HCT116 (cell line): ENCODE data around the gene MED12. TPM values are rescaled to one million over a fixed set of nuclear protein-coding genes. Genes with fewer than 3 reads are reported as not detected.

ENCODE experiments used
- ATAC-seq: fragments of 200-7000 bp; cut with Tn5 transposase; 2 replicates; pipeline ENCODE4 v1.9.1; 2020; ENCODE audit warnings: mild to moderate bottlenecking, moderate library complexity
- BruUV-seq: library from RNA; stranded (reverse); fragments of 400-500 nt; replicated peaks from 2 replicates; lab custom pipeline; 2021; lab: Mats Ljungman, UMichigan
- CTCF ChIA-PET: fragments of 300-600 bp; sonication (Branson Sonifier 250); formaldehyde crosslinking; loops from one replicate; lab custom pipeline; 2021; ENCODE audit warnings: antibody characterized with exemption; lab: Charles Lee
- POLR2A ChIA-PET: fragments of 300-600, 350-600 bp; sonication (Branson Sonifier 250); formaldehyde crosslinking; loops from one replicate; lab custom pipeline; 2021; ENCODE audit warnings: antibody characterized with exemption; lab: Charles Lee
- RAD21 ChIA-PET, 2 experiments: fragments of 300-600 bp; sonication (Branson Sonifier 250); formaldehyde crosslinking; loops; one replicate each; lab custom pipeline; 2023; ENCODE audit warnings: low total read pairs in 2 of 2; ENCODE audit not compliant: uncharacterized antibody in 2 of 2, unreplicated experiment in 2 of 2, low non-redundant PET in 1 of 2; lab: Charles Lee
- DNase-seq: peaks from one replicate; pipeline ENCODE4 v3.0.0-alpha.2; 2010; ENCODE audit warnings: low read depth, low spot score
- H2AFZ ChIP-seq: fragments of 200-600 bp; shearing (Covaris generic), sonication (generic); 2 replicates; pipeline ENCODE4 v1.6.1; 2017; ENCODE audit warnings: low read depth, mixed run types, mixed read lengths, antibody characterized with exemption, low read length; ENCODE audit not compliant: poor library complexity, severe bottlenecking
- H3K27ac ChIP-seq: 2 replicates; pipeline ENCODE4 v1.5.1; 2012; ENCODE audit warnings: low read depth, low read length
- H3K27me3 ChIP-seq: fragments of 200-600 bp; sonication (generic); 2 replicates; pipeline ENCODE4 v1.6.1; 2016; ENCODE audit warnings: mixed run types, low read length, mixed read lengths; ENCODE audit not compliant: insufficient read depth
- H3K36me3 ChIP-seq, 2 experiments: fragments of 200-500 bp in 1 of 2; fragments of 200-600 bp in 1 of 2; sonication (Bioruptor generic) in 1 of 2; sonication (generic) in 1 of 2; 2 replicates each; pipeline versions ENCODE4 v1.5.1 to v1.6.1; 2014 to 2016; ENCODE audit warnings: low read length in 2 of 2, inconsistent platforms in 1 of 2, mixed read lengths in 1 of 2, mixed run types in 1 of 2; ENCODE audit not compliant: insufficient read depth in 2 of 2, control insufficient read depth in 1 of 2
- H3K4me1 ChIP-seq, 2 experiments: fragments of 200-600 bp in 1 of 2; sonication (generic) in 1 of 2; 2 replicates each; pipeline versions ENCODE4 v1.5.1 to v1.6.1; 2012 to 2017; ENCODE audit warnings: low read length in 2 of 2, inconsistent platforms in 1 of 2, mild to moderate bottlenecking in 1 of 2, mixed read lengths in 1 of 2, mixed run types in 1 of 2, moderate library complexity in 1 of 2; ENCODE audit not compliant: insufficient read depth in 2 of 2, control insufficient read depth in 1 of 2
- H3K4me2 ChIP-seq: fragments of 200-600 bp; sonication (generic); 2 replicates; pipeline ENCODE4 v1.6.1; 2017; ENCODE audit warnings: mixed run types, low read length, mixed read lengths
- H3K4me3 ChIP-seq, 2 experiments: fragments of 200-600 bp in 1 of 2; sonication (generic) in 1 of 2; replicated peaks in 1 of 2; 2 replicates each; pipeline ENCODE4 v1.5.1; 2011 to 2016; ENCODE audit warnings: low read length in 2 of 2, control low read depth in 1 of 2, low read depth in 1 of 2, mild to moderate bottlenecking in 1 of 2, mixed read lengths in 1 of 2, mixed run types in 1 of 2
- H3K79me2 ChIP-seq: fragments of 200-600 bp; sonication (generic); 2 replicates; pipeline ENCODE4 v1.6.1; 2017; ENCODE audit warnings: mild to moderate bottlenecking, mixed run types, low read length, moderate library complexity, mixed read lengths; ENCODE audit not compliant: insufficient read depth
- H3K9ac ChIP-seq: fragments of 200-600 bp; sonication (generic); 2 replicates; pipeline ENCODE4 v1.6.1; 2016; ENCODE audit warnings: low read length, mixed read lengths
- H3K9me2 ChIP-seq: fragments of 200-600 bp; sonication (generic), shearing (Covaris generic); 2 replicates; pipeline ENCODE4 v1.6.1; 2017; ENCODE audit warnings: mixed run types, mild to moderate bottlenecking, moderate library complexity; ENCODE audit not compliant: insufficient read depth
- H3K9me3 ChIP-seq, 2 experiments: fragments of 200-500 bp in 1 of 2; fragments of 200-600 bp in 1 of 2; sonication (Bioruptor generic) in 1 of 2; sonication (generic) in 1 of 2; 2 replicates each; pipeline ENCODE4 v1.6.1; 2014 to 2017; ENCODE audit warnings: low read length in 2 of 2, mixed read lengths in 2 of 2, inconsistent platforms in 1 of 2, low read depth in 1 of 2, mild to moderate bottlenecking in 1 of 2, mixed run types in 1 of 2, moderate library complexity in 1 of 2; ENCODE audit not compliant: control insufficient read depth in 1 of 2, insufficient read depth in 1 of 2
- H4K20me1 ChIP-seq: fragments of 200-600 bp; sonication (generic), shearing (Covaris generic); 2 replicates; pipeline ENCODE4 v1.6.1; 2017; ENCODE audit warnings: mixed run types, mild to moderate bottlenecking, moderate library complexity; ENCODE audit not compliant: insufficient read depth
- ATF3 ChIP-seq: IDR thresholded peaks from 2 replicates; pipeline ENCODE4 v1.6.1; 2012
- CBX3 ChIP-seq: IDR thresholded peaks from 2 replicates; pipeline ENCODE4 v1.6.1; 2012; ENCODE audit warnings: low read depth
- CEBPB ChIP-seq: IDR thresholded peaks from 2 replicates; pipeline ENCODE4 v1.6.1; 2012; ENCODE audit warnings: low read depth
- CTCF ChIP-seq, 3 experiments: fragments of 200-600 bp in 1 of 3; sonication (generic) in 1 of 3; IDR thresholded peaks in 2 of 3; conservative IDR thresholded peaks in 1 of 3; 2 replicates each; pipeline ENCODE4 v1.5.1; 2012 to 2017; ENCODE audit warnings: low read depth in 2 of 3, low read length in 2 of 3, antibody characterized with exemption in 1 of 3, borderline replicate concordance in 1 of 3, control low read depth in 1 of 3, mild to moderate bottlenecking in 1 of 3, mixed read lengths in 1 of 3, mixed run types in 1 of 3, moderate library complexity in 1 of 3; ENCODE audit not compliant: insufficient read depth in 1 of 3
- EGR1 ChIP-seq: IDR thresholded peaks from 2 replicates; pipeline ENCODE4 v1.6.1; 2012; ENCODE audit warnings: low read depth
- ELF1 ChIP-seq: IDR thresholded peaks from 2 replicates; pipeline ENCODE4 v1.6.1; 2012; ENCODE audit warnings: low read depth, borderline replicate concordance
- FOSL1 ChIP-seq: IDR thresholded peaks from 2 replicates; pipeline ENCODE4 v1.6.1; 2012; ENCODE audit warnings: low read depth
- MAX ChIP-seq: IDR thresholded peaks from 2 replicates; pipeline ENCODE4 v1.6.1; 2012
- POLR2A ChIP-seq: IDR thresholded peaks from 2 replicates; pipeline ENCODE4 v1.7.0; 2011; ENCODE audit warnings: borderline replicate concordance; ENCODE audit not compliant: insufficient read depth, insufficient read length; ENCODE audit errors: extremely low read depth
- POLR2AphosphoS5 ChIP-seq: IDR thresholded peaks from 2 replicates; pipeline ENCODE4 v1.6.1; 2011; ENCODE audit warnings: mild to moderate bottlenecking, low read depth, low read length, moderate library complexity
- SIN3A ChIP-seq: IDR thresholded peaks from 2 replicates; pipeline ENCODE4 v1.6.1; 2012; ENCODE audit warnings: low read depth
- SP1 ChIP-seq: IDR thresholded peaks from 2 replicates; pipeline ENCODE4 v1.6.1; 2012; ENCODE audit warnings: low read depth
- TCF7L2 ChIP-seq: IDR thresholded peaks from 2 replicates; pipeline ENCODE4 v1.7.0; 2011; ENCODE audit warnings: borderline replicate concordance, inconsistent platforms; ENCODE audit not compliant: insufficient read depth, insufficient read length; ENCODE audit errors: extremely low read depth
- YY1 ChIP-seq: IDR thresholded peaks from 2 replicates; pipeline ENCODE4 v1.6.1; 2011; ENCODE audit warnings: low read length, low read depth, moderate library complexity, mild to moderate bottlenecking; ENCODE audit not compliant: insufficient replicate concordance; ENCODE audit errors: extremely low read depth
- ZBTB33 ChIP-seq: IDR thresholded peaks from 2 replicates; pipeline ENCODE4 v1.6.1; 2011; ENCODE audit warnings: mild to moderate bottlenecking, low read length, moderate library complexity; ENCODE audit not compliant: insufficient replicate concordance; ENCODE audit errors: extremely low read depth
- ZFX ChIP-seq: fragments of 450-650 bp; IDR thresholded peaks from 2 replicates; pipeline ENCODE4 v1.6.1; 2017
- intact Hi-C: fragments of 100-400 bp; cut with micrococcal nuclease; formaldehyde crosslinking; loops from 2 replicates; pipeline ENCODE4 v1.10.0; 2022
- total RNA-seq: library from RNA; stranded (reverse); gene quantifications from one replicate; pipeline ENCODE4 v1.2.1, GENCODE V29; 2021; ENCODE audit not compliant: unreplicated experiment

Gene MED12
- total RNA-seq, 1 experiment from 2014 or later, result 32.8 TPM

DNA sequence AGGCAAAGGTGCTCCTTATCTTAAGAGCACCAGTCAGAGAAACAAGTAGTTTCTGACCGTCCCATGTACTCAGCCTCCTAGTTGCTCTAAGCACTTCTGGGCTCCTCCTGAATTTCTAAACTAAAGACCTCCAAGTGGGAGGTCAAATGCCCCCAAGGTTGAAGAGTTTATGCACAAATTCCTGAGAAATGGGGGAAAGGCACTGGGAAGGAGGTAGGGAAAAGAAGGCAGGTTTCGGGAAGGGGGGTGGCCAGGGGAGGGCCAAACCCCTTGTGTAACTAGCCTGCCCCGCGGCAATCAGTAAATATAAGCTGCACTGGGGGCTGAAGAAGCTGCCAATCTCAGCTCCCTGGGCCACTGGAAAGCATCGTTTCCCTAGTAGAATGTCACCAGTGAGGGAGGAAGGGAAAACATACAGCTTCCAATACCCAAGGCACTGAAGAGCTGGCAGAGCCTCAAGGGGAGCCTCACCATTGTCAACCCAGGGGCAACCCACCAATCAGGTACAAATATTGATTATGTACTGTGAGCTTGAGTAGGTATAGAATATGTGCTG is 19.4 kb upstream of the MED12 start:
- ATAC-seq, result no peak
- intact Hi-C loops, result loop anchor here (5.0 kb wide), 1 partner anchor 78 kb away; no protein-coding TSS in a partner anchor
- peaks cover 0 to 14% of the 10 kb centered on the region in 2 experiments; a peak in 2 of 4 replicates for H3K4me1 ChIP-seq
- H3K4me3 ChIP-seq, result no peak overlapping the region
- POLR2A ChIA-PET, result no interaction called here
- no peak overlapping the region for H2AFZ ChIP-seq
- H4K20me1 ChIP-seq, result no peaks in the 10 kb centered on the region
- H3K79me2 ChIP-seq, result no peaks in the 10 kb centered on the region
- DNase-seq, result no peak
- BruUV-seq, result no TSS peak
- no peaks in the 10 kb centered on the region for H3K9me3 ChIP-seq
- no peak overlapping the region for H3K27ac ChIP-seq
- H3K9ac ChIP-seq, result no peak overlapping the region
- TF ChIP-seq ZFX (no peak), EGR1 (no peak), FOSL1 (no peak)
- TF ChIP-seq, all 23 proteins: peak for 0
- ChIA-PET RAD21 (no interaction called here), CTCF (no interaction called here)
- Histone ChIP-seq H3K36me3 (no peaks in the 10 kb centered on the region), H3K9me2 (no peaks in the 10 kb centered on the region), H3K27me3 (no peaks in the 10 kb centered on the region), H3K4me2 (no peak overlapping the region)

- no peaks in the 10 kb centered on the region for H3K36me3 ChIP-seq
- CTCF ChIA-PET, result no interaction called here
- BruUV-seq, result no TSS peak
- ATAC-seq (no peak), DNase-seq (no peak)
- no peak overlapping the region for H2AFZ ChIP-seq
- H3K79me2 ChIP-seq, result no peaks in the 10 kb centered on the region
- H3K9ac ChIP-seq, result no peak overlapping the region
- H3K27ac ChIP-seq, result no peak overlapping the region
- H3K4me1 ChIP-seq, result peaks cover 0 to 14% of the 10 kb centered on the region in 2 experiments; a peak in 2 of 4 replicates
- intact Hi-C loops, result loop anchor here (5.0 kb wide), 1 partner anchor 78 kb away; no protein-coding TSS in a partner anchor
- RAD21 ChIA-PET, result no interaction called here
- no peaks in the 10 kb centered on the region for H4K20me1 ChIP-seq
- H3K9me2 ChIP-seq, result no peaks in the 10 kb centered on the region
- no peaks in the 10 kb centered on the region for H3K9me3 ChIP-seq
- H3K27me3 ChIP-seq, result no peaks in the 10 kb centered on the region
- TF ChIP-seq YY1 (no peak), SIN3A (no peak), EGR1 (no peak), FOSL1 (no peak), POLR2AphosphoS5 (no peak), ZBTB33 (no peak), ELF1 (no peak), ZFX (no peak), CBX3 (no peak), CTCF (IDR thresholded peaks at IDR 0.05 in 2 of 3, conservative IDR thresholded peaks at IDR 0.05 in 1 of 3; ENCODE audit: borderline replicate concordance in 1 of 3, insufficient read depth in 1 of 3, low read depth in 2 of 3, low read length in 2 of 3) (no peak), MAX (no peak), ATF3 (no peak), SP1 (no peak), TCF7L2 (no peak), CEBPB (no peak), POLR2A (no peak)
- POLR2A ChIA-PET, result no interaction called here
- no peak overlapping the region for H3K4me3 ChIP-seq
- no peak overlapping the region for H3K4me2 ChIP-seq
Observed at GRCh38 chrX:71099736-71100135, 18.7 kb upstream of the MED12 start.
